NCI-H1048 (cell line): ENCODE results near the gene SAP30.

Experiments
- DNase-seq: peaks from one replicate; lab custom pipeline; 2025; lab: John Stamatoyannopoulos, UW

The SAP30 gene

GRCh38 chr4:173370477-173371291, at the start of gene SAP30:
Gene SAP30 (plus strand): TSS chr4:173370954. CDS start chr4:173371183, 229 bp downstream.
- peak; percentile 93 for DNase-seq

GRCh38 chr4:173325007-173325736, 45.6 kb upstream of the SAP30 start:
- no peak for DNase-seq

GRCh38 chr4:173328236-173328901, 42.4 kb upstream of the SAP30 start:
- no peak for DNase-seq

- DNase-seq = no peak
Observed at GRCh38 chr4:173330590-173330989, 40.2 kb upstream of the SAP30 start.

- DNase-seq = no peak
Observed at GRCh38 chr4:173332021-173332487, 38.7 kb upstream of the SAP30 start.

GRCh38 chr4:173332963-173333657, 37.6 kb upstream of the SAP30 start:
- no peak for DNase-seq

- no peak for DNase-seq
Observed at GRCh38 chr4:173333658-173334084, 37.1 kb upstream of the SAP30 start.

- DNase-seq = peak; percentile 98
Observed at GRCh38 chr4:173334085-173334890, 36.5 kb upstream of the SAP30 start, which contains the start of gene HMGB2. Gene HMGB2 (minus strand): TSS chr4:173334358. CDS start chr4:173333649, 709 bp downstream.

- DNase-seq = peak; percentile 75
Observed at GRCh38 chr4:173334891-173335752, 35.6 kb upstream of the SAP30 start.

GRCh38 chr4:173337463-173337862, 33.3 kb upstream of the SAP30 start:
- DNase-seq = no peak

GRCh38 chr4:173343832-173344397, 26.8 kb upstream of the SAP30 start:
- DNase-seq = no peak

GRCh38 chr4:173345648-173346047, 25.1 kb upstream of the SAP30 start:
- DNase-seq = no peak

- DNase-seq = no peak
Observed at GRCh38 chr4:173346074-173346473, 24.7 kb upstream of the SAP30 start.

GRCh38 chr4:173347467-173347866, 23.3 kb upstream of the SAP30 start:
- DNase-seq = no peak

- no peak for DNase-seq
Observed at GRCh38 chr4:173357939-173358338, 12.8 kb upstream of the SAP30 start.

- DNase-seq = no peak
Observed at GRCh38 chr4:173360587-173361221, 10.1 kb upstream of the SAP30 start.

- DNase-seq = no peak
Observed at GRCh38 chr4:173362666-173363065, 8.1 kb upstream of the SAP30 start.

- DNase-seq = no peak
Observed at GRCh38 chr4:173365359-173365996, 5.3 kb upstream of the SAP30 start.

GRCh38 chr4:173367285-173367684, 3.5 kb upstream of the SAP30 start:
- DNase-seq = no peak
